Cardiac fibroblast (primary cell): ENCODE results near the gene TLE2.

Source experiments
- DNase-seq, 2 donors: peaks; one replicate each; pipeline versions ENCODE4 v3.0.0 to v3.0.0-alpha.2; 2010; ENCODE audit warnings: low read depth in 2 of 2
- H3K4me3 ChIP-seq, 2 donors: replicated peaks in 1 of 2; 1 replicate in 1 of 2; 2 replicates in 1 of 2; pipeline ENCODE4 v1.5.1; 2011; ENCODE audit warnings: low read depth in 2 of 2, low read length in 2 of 2, mild to moderate bottlenecking in 2 of 2, moderate library complexity in 1 of 2
- TF ChIP-seq, protein P1 (sequence below): IDR thresholded peaks from one replicate; pipeline ENCODE4 v1.5.1; 2011; ENCODE audit warnings: low read depth, mild to moderate bottlenecking, low read length, inconsistent platforms

Gene TLE2

DNA sequence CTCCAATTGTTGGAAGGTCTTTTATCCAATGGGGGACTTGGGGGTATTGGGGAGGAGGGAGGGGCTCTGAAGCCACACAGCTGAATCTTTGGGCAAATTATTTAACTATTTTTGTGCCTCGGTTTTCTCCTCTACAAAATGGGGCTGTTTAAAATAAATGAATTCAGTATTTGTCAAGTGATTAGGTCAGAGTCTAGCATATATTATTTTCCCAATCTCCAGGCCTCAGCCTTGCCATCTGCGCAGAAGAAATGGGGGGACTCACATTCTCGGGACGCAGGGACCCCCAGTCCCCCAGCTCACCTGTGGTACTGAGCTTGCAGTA is 31.7 kb upstream of the TLE2 start:
- TF ChIP-seq, protein P1, sequence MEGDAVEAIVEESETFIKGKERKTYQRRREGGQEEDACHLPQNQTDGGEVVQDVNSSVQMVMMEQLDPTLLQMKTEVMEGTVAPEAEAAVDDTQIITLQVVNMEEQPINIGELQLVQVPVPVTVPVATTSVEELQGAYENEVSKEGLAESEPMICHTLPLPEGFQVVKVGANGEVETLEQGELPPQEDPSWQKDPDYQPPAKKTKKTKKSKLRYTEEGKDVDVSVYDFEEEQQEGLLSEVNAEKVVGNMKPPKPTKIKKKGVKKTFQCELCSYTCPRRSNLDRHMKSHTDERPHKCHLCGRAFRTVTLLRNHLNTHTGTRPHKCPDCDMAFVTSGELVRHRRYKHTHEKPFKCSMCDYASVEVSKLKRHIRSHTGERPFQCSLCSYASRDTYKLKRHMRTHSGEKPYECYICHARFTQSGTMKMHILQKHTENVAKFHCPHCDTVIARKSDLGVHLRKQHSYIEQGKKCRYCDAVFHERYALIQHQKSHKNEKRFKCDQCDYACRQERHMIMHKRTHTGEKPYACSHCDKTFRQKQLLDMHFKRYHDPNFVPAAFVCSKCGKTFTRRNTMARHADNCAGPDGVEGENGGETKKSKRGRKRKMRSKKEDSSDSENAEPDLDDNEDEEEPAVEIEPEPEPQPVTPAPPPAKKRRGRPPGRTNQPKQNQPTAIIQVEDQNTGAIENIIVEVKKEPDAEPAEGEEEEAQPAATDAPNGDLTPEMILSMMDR: no peak
- H3K4me3 ChIP-seq: peak overlapping the region; percentile 76 to 93
- no peak for DNase-seq

DNA sequence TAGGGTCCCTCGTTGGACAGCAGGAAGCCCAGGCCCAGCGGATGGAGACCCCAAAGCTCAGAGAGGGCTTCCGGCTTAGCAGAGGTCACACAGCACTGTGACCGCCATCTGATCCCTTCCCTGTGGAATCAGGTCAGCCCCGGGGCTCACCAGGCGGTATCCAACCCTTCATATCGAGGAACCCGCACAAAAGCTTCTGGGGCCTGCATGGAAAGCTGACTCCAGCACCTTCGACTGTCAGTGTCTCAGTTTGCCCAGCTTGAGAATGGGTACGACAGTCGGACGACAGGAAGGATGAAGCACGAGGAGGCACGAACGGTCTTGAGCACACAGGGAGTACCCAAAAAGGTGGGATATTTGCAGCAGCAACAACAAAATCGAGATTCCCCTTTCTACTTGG is 30.6 kb upstream of the TLE2 start:
- H3K4me3 ChIP-seq: no peak overlapping the region
- TF ChIP-seq, protein P1: no peak
- no peak for DNase-seq

DNA sequence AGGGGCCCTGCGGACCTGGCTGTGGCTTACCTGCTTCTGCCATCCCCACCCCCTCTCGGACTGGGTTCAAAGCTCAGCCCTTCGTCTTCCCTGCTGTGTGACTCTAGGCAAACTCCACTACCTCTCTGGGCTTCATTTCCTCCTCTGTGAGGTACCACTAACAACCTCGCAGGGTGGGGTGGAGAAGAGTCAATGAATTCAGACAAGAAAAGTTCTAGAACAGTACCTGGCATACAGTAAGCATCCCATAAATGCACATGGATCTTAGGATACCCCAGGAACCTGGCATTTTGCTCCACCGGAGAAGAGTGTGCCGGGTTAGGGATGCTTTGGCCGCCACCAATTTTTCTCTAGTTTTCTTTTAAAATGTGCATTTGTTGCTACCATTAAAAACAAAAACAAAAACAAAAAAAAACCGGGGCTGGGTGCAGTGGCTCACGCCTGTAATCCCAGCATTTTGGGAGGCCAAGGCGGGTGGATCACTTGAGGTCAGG is 29.8 kb upstream of the TLE2 start:
- H3K4me3 ChIP-seq: no peak overlapping the region

DNA sequence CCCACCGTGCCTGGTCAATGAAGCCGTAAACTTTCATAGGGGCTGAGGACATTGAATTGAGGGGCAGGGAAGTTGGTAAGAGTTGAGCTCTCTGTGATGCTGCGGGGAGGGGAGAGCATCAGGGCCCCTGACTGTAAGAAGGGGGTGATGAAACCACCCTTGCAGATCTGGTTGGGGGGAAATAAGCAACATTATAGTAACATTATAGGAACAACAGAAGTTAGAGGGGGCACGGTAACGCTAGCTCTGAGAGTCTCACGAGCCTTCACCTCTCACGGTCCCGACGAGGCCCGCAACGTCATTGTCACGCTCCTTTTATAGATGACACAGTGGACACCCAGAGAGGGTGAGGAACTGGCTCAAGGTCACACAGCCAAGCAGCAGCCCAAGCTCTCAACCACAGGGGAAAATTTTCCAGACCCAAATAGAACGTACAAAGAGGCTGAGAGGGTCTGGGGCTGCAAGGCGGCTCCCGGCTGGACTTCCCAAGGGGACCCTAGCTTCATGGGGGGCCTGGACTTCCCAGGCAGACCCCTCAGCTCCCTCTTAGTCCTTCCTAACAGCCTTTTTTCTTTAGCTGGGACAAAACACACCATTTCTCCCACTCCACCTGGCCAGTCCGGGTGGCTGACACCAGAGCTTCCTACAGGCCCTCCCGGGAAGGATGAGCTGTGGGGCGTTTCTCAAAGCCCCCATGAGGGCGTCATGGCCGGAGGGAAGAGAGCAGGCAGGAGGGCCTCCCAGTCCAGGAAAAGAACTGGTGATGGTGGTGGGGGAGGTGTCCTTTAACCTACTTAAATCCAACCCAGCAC is 29.1 kb upstream of the TLE2 start:
- TF ChIP-seq, protein P1: no peak
- no peak for DNase-seq
- no peak overlapping the region for H3K4me3 ChIP-seq

More for the DNA sequence above, 29.8 kb upstream of the TLE2 start:
- no peak for DNase-seq
- TF ChIP-seq, protein P1: no peak

DNA sequence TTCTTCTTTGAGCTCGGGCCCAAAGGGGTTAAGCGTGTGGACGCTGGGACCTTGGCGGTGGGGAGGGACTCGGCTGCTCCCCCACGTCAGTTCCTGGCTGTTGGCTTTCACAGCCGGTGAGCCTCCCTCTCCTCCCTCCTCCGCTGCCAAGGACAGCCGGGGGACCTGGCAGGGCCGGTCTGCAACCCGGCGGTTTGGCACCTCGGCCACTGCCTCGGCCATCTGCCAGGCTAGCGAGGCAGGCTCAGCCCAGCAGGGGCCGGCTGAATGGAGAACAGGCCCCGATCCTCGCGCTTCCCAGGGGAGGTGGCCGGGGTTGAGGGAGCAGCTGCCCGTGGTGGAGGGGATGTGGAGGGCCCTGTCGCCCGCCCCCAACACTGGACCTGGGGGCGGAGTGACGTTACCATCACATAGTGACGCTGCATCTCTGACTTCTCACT is 28.2 kb upstream of the TLE2 start:
- TF ChIP-seq, protein P1: no peak
- H3K4me3 ChIP-seq: no peak overlapping the region
- peak in 1 of 2 donors; percentile 93 for DNase-seq

DNA sequence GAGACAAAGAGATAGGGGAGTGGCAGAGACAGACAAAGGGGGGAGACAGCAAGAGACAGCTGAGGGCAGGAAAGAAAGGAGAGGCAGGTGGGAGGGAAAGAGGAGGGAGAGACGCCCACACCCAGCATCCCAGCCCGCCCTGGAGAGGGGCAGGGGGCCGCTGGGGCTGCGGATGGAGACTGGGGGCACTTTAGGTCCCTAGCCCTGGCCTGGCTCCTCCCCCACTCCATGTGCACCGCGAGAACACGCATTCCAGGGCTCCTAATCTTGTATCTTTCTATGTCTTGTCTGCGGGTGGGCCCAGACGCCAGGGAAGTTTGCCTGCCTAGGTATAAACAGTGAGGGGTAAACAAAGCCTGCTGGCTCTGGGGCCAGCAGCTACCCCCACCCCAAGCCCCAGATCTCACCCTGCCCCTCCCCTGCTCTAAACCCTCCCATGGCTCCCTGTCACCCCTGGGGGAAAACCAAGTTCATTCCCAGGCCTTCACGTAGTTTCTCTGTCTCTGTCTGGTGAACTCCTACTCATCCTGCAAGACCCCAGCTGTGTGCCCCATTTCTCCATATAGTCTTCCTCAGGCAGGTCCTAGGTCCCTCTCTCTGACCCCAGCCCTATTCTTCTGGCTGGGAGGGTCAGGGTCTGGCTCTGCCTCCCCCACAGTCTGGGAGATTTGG is 27.5 kb upstream of the TLE2 start:
- TF ChIP-seq, protein P1: no peak
- DNase-seq: no peak
- no peak overlapping the region for H3K4me3 ChIP-seq
